Activated CD4-positive, alpha-beta memory T cell treated with anti-CD3 and anti-CD28 coated beads for 36 hours (primary cell): ENCODE results near the gene LPP. TPM values are rescaled to one million over a fixed set of nuclear protein-coding genes. Genes with fewer than 3 reads are reported as not detected.

Experiments used
- CTCF ChIA-PET: fragments of 350-600 bp; sonication (Branson Sonifier 250); formaldehyde crosslinking; loops from one replicate; lab custom pipeline; 2021; ENCODE audit warnings: antibody characterized with exemption, inconsistent platforms; lab: Charles Lee
- POLR2A ChIA-PET: fragments of 350-600 bp; sonication (Branson Sonifier 250); formaldehyde crosslinking; loops from one replicate; lab custom pipeline; 2021; ENCODE audit warnings: antibody characterized with exemption; lab: Charles Lee
- DNase-seq: peaks from one replicate; pipeline ENCODE4 v3.0.0-alpha.2; 2020
- H3K27ac Mint-ChIP-seq: one replicate; pipeline ENCODE4 v1.8.0; 2021; ENCODE audit warnings: mixed read lengths
- H3K27me3 Mint-ChIP-seq: one replicate; pipeline ENCODE4 v1.8.0; 2021; ENCODE audit warnings: mixed read lengths
- H3K36me3 Mint-ChIP-seq: one replicate; pipeline ENCODE4 v1.8.0; 2021; ENCODE audit warnings: mixed read lengths
- H3K4me1 Mint-ChIP-seq: one replicate; pipeline ENCODE4 v1.8.0; 2021; ENCODE audit warnings: low read depth, mixed read lengths
- H3K4me3 Mint-ChIP-seq: one replicate; pipeline ENCODE4 v1.8.0; 2021; ENCODE audit warnings: mild to moderate bottlenecking, mixed read lengths
- H3K9me3 Mint-ChIP-seq: one replicate; pipeline ENCODE4 v1.8.0; 2021; ENCODE audit warnings: mixed read lengths
- intact Hi-C: fragments of 100-400 bp; cut with micrococcal nuclease; formaldehyde crosslinking; loops from one replicate; pipeline ENCODE4 v1.15.1; 2023
- total RNA-seq, 2 experiments: library from RNA; stranded (reverse); gene quantifications; one replicate each; pipeline ENCODE4 v1.2.3, GENCODE V29; 2021

Gene LPP
- total RNA-seq, 2 experiments from 2014 or later, result 41.0 to 43.6 TPM

DNA sequence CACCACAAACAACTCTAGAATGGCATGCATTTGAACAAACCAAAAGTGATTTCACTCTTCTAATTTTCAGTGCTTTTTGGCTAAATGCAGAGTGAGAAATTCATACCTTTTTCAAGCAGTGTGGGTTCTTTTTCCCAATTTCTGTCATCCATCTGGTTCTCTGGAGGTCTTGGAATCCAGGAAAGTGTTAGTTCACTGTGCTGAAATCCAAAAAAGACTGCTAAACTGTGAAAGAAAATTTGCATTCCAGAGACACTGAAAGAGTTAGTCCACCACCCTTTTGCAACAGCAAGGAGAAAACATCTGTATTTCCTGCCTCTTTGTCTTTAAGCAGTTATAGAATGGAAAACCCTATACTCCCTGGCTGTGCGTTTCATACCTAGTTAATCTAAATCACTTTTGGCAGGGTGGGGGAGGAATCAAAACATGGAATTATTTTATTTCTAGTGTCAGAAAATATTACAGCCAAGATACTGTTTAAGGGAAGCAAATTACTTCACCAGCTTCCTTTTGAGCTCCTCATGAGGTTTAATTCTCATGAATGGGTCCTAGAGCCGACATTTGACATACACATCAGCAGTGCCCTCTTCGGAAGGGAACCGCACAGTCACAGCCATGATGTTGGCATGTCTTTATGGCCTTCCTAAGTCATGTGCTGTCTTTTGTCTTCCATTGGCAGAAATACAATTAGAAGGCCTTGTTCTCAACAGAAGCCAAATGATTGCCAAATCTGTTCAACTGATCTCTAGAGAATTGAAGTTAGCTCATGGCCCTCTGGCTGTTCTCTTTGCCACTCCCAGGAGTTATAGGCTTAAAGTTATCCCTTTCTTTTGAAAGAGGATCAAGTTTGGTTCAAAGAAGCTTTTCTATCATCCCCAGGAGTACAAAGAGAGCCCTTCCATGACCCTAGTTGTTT is 700.2 kb downstream of the LPP start:
- Mint-ChIP-seq H3K4me3 (no peak overlapping the region), H3K4me1 (no peaks in the 10 kb centered on the region), H3K27me3 (no peaks in the 10 kb centered on the region), H3K9me3 (no peaks in the 10 kb centered on the region), H3K36me3 (no peaks in the 10 kb centered on the region), H3K27ac (no peak overlapping the region)
- intact Hi-C loops, result no loop called here
- ChIA-PET CTCF (interaction anchor here (1.2 kb wide), 1 partner anchor 1238 kb away, joined by 3 read pairs; no protein-coding TSS in a partner anchor), POLR2A (no interaction called here)
- DNase-seq, result no peak

DNA sequence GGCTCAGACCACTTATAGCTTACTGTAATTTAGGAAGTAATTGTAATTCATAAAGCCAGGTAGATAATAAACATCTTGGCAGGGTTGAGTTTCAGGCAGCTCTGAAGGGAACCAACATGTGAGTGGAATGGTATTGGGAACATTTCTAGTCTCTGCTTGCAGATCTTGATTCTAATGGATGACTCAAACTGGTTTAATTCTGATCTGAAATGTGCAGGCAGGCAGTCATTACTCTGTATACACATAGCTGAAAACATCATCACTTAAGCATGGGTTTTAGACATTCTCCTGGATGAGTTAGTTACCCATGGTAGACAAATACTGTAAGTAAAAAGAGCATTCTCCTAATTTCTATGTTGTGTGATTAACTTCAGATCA is 700.8 kb downstream of the LPP start:
- DNase-seq, result no peak
- CTCF ChIA-PET, result interaction anchor here (1.2 kb wide), 1 partner anchor 1239 kb away, joined by 3 read pairs; no protein-coding TSS in a partner anchor
- Mint-ChIP-seq H3K36me3 (no peaks in the 10 kb centered on the region), H3K4me3 (no peak overlapping the region), H3K9me3 (no peaks in the 10 kb centered on the region), H3K27me3 (no peaks in the 10 kb centered on the region), H3K4me1 (no peaks in the 10 kb centered on the region), H3K27ac (no peak overlapping the region)
- POLR2A ChIA-PET, result no interaction called here
- intact Hi-C loops, result no loop called here

DNA sequence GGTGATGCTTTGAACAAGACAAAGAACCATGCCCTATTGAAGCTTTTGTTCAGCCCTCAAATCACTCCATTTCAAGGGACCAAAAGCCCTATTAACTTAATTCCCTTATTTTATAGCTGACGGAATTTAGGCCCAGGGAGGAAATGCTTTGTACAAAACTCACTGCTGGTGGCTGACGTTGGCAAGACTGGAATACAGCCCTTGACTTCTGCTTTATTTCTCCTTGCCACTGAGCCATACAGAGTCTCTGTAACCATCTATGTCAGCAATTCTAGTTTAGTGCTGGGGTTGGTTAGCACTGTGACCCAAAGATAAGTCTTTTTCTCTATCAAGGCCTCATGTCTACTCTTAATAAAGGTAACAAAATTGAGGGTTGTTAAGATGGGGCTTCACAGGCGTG is 701.7 kb downstream of the LPP start:
- intact Hi-C loops, result no loop called here
- Mint-ChIP-seq H3K4me1 (no peaks in the 10 kb centered on the region), H3K36me3 (no peaks in the 10 kb centered on the region), H3K4me3 (no peak overlapping the region), H3K27me3 (no peaks in the 10 kb centered on the region), H3K27ac (no peak overlapping the region), H3K9me3 (no peaks in the 10 kb centered on the region)
- POLR2A ChIA-PET, result no interaction called here
- CTCF ChIA-PET, result interaction anchor here (1.2 kb wide), 1 partner anchor 10 kb away, joined by 4 read pairs; no protein-coding TSS in a partner anchor
- no peak for DNase-seq

DNA sequence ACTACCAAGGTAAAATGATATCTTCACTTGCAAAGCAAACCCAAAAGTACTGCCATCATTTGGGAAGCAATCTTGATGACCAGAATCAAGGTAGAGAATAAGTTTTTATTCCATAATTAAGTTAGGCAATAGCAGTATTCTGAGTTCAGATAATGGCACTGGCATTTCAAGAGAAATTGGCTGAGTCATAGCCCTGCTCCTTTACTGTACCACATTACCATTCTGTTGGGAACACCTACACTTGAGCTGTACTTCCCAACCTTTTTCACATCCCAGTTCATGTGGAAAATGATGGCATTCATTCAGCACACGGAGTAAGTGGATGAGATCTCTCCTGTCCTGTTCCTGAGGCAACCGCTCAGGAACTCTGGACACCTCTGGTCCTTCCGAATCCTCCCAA is 706.2 kb downstream of the LPP start:
- no peak for DNase-seq
- H3K36me3 Mint-ChIP-seq, result no peaks in the 10 kb centered on the region
- no peaks in the 10 kb centered on the region for H3K27me3 Mint-ChIP-seq
- ChIA-PET CTCF (no interaction called here), POLR2A (no interaction called here)
- no peak overlapping the region for H3K4me3 Mint-ChIP-seq
- intact Hi-C loops, result no loop called here
- no peaks in the 10 kb centered on the region for H3K9me3 Mint-ChIP-seq
- peaks cover 5% of the 10 kb centered on the region for H3K4me1 Mint-ChIP-seq
- no peak overlapping the region for H3K27ac Mint-ChIP-seq

DNA sequence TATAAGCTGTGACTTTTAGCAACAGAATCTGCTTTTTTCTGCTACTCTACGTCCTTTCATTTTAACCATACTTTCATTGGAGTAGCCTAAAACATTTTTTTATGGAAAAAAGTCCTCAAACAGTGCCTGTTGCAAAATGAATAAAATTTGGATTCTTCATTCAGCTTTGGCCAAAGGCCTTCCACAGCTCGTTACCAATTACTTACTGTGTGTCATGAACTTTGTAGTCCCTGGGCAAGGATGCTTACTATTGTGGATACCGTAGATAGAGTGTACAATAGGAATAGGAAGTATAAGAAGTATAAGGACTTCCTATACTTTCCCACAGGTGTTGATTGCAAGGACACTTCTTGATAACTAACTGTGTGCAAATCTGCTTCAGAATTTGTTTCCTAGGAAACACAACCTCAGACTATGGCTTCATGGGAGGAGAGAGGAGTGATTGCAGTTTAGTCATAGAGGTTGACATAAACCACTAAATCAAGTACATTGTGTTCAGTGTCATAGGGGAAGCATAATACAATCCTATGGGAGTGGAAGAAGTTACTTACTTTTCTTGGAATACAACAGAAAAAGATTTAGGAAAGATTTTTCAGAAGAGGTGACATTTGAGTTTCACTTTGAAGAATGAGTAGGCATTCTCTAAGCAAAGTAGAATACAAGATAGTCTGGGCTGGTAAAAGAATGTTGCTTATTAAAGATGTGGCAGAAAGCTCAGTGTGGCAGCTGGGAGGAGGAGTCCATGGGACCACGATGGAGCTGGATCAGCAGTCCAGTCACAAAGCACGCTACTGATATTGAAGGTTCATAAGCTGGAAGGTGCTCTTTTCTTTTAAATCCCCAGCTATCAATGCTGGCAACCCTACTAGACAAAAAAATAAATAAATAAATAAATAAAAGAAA is 708.1 kb downstream of the LPP start:
- ChIA-PET CTCF (no interaction called here), POLR2A (no interaction called here)
- intact Hi-C loops, result no loop called here
- Mint-ChIP-seq H3K27me3 (no peaks in the 10 kb centered on the region), H3K4me1 (peaks cover 5% of the 10 kb centered on the region), H3K27ac (no peak overlapping the region), H3K36me3 (peaks cover 6% of the 10 kb centered on the region), H3K4me3 (no peak overlapping the region), H3K9me3 (no peaks in the 10 kb centered on the region)
- DNase-seq, result no peak

DNA sequence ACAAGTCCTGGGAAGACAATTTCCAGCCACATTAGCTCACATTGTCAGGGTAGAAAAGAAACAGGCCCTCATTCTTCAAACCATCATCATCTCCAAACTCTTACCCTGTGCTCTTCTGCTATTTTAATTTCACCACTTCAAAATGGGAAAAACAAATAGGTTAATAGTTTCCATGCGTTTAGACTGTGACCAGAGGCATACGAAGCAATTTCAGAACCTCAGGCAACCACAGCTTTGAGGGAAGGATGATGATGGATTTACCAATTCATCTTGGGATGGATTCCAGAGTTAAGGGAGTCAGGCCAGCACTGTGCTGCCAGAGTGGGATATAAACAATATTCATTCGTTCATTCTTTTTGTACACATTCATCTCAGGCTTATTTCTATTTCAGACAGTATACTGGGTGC is 710.0 kb downstream of the LPP start:
- CTCF ChIA-PET, result interaction anchor here (1.0 kb wide), 1 partner anchor 178 kb away, joined by 3 read pairs; no protein-coding TSS in a partner anchor
- no peak for DNase-seq
- no peaks in the 10 kb centered on the region for H3K9me3 Mint-ChIP-seq
- H3K4me3 Mint-ChIP-seq, result no peak overlapping the region
- intact Hi-C loops, result no loop called here
- H3K27ac Mint-ChIP-seq, result no peak overlapping the region
- POLR2A ChIA-PET, result no interaction called here
- peaks cover 5% of the 10 kb centered on the region for H3K4me1 Mint-ChIP-seq
- H3K36me3 Mint-ChIP-seq, result peaks cover 10% of the 10 kb centered on the region
- no peaks in the 10 kb centered on the region for H3K27me3 Mint-ChIP-seq

DNA sequence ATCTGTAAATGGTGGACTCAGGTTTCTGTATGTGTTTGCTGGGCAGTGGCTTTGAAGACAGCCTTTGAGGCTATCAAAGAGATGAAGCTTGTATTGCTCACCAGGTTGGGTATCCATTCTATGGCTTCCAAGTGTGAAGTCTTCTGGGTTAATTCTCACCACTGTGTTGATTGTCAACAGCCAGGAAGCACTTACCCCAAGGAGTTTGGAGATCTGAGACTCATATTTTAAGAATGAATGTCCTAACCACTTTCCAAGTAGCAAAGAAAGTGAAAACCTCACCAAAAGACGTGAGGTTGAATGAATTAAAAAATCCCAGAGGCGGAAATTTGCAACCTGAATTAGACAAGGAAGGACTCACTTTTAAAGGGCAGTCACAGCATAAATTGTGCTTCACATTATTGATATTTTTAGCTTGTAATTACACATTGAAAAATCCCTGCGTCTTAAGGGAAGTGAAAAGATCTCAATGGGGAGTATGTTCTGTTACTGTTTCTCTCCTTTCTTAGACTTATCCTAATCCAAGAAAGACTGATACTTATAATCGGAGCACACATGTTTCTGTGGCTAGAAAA is 713.8 kb downstream of the LPP start:
- no peak for DNase-seq
- Mint-ChIP-seq H3K9me3 (no peaks in the 10 kb centered on the region), H3K4me1 (no peaks in the 10 kb centered on the region), H3K27ac (no peak overlapping the region), H3K27me3 (no peaks in the 10 kb centered on the region), H3K36me3 (peaks cover 16% of the 10 kb centered on the region), H3K4me3 (no peak overlapping the region)
- intact Hi-C loops, result no loop called here
- ChIA-PET CTCF (no interaction called here), POLR2A (no interaction called here)

DNA sequence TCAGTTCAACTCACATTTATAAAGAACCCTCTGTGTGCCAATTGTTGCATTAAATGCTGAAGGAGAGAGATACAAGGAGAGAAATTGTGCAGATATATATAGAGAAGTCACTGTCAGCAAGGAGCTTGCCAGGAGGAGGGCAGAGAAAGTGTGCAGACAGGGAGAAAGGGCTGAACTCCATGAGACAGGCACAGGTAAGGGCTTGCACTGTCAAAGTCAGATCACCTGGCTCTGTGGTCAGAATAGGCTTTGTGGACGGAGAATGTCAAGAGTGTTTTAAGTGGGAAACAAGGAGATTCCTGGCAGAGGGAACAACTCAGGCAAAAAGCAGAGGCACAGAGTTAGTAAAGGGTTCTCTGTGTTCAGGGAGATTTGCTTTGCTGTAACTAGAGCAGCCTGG is 714.8 kb downstream of the LPP start:
- ChIA-PET POLR2A (no interaction called here), CTCF (no interaction called here)
- intact Hi-C loops, result no loop called here
- no peaks in the 10 kb centered on the region for H3K9me3 Mint-ChIP-seq
- H3K27ac Mint-ChIP-seq, result no peak overlapping the region
- no peak for DNase-seq
- peaks cover 22% of the 10 kb centered on the region for H3K36me3 Mint-ChIP-seq
- H3K4me3 Mint-ChIP-seq, result no peak overlapping the region
- H3K4me1 Mint-ChIP-seq, result no peaks in the 10 kb centered on the region
- H3K27me3 Mint-ChIP-seq, result no peaks in the 10 kb centered on the region

DNA sequence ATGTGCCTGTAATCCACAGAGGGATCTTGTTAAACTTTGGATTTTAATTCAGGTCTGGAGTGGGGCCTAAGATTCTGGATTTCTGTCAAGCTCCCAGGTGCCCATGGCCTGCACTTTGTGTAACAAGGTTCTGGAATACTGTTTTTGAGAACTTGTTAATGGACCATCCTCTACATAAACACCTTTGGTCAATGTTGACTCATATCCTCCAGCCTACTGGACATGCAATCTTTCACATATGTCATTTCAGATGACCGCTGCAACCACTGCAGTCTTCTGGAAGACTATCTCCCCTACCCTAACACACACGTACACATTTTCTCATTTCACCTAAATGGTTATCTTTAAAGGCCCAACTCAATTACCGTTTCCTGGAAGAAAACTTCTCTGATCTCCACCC is 715.7 kb downstream of the LPP start:
- no peaks in the 10 kb centered on the region for H3K27me3 Mint-ChIP-seq
- CTCF ChIA-PET, result no interaction called here
- intact Hi-C loops, result no loop called here
- no peaks in the 10 kb centered on the region for H3K9me3 Mint-ChIP-seq
- peaks cover 27% of the 10 kb centered on the region for H3K36me3 Mint-ChIP-seq
- DNase-seq, result no peak
- H3K4me3 Mint-ChIP-seq, result no peak overlapping the region
- POLR2A ChIA-PET, result no interaction called here
- no peak overlapping the region for H3K27ac Mint-ChIP-seq
- no peaks in the 10 kb centered on the region for H3K4me1 Mint-ChIP-seq

DNA sequence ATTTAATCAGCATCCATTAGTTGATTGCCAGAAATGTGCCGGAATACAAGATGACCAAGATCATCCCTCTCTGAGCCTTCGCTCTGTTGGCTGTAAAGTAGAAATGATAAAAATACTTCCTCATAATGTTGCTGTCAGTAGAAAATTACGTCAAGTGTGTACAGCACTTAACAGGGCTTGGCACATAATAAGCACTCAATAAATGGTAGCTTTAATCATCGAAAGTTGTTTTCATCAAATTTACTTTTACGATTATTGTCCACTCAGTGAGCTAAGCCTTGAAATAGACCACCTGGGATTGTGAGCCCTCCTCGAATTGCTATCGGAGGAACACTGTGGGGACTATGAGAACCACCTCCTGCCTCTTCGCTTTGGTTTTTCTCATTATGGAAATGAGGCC is 716.5 kb downstream of the LPP start:
- Mint-ChIP-seq H3K27ac (no peak overlapping the region), H3K4me1 (no peaks in the 10 kb centered on the region), H3K9me3 (no peaks in the 10 kb centered on the region), H3K36me3 (peaks cover 34% of the 10 kb centered on the region), H3K27me3 (no peaks in the 10 kb centered on the region), H3K4me3 (no peak overlapping the region)
- intact Hi-C loops, result no loop called here
- no peak for DNase-seq
- POLR2A ChIA-PET, result no interaction called here
- CTCF ChIA-PET, result no interaction called here

DNA sequence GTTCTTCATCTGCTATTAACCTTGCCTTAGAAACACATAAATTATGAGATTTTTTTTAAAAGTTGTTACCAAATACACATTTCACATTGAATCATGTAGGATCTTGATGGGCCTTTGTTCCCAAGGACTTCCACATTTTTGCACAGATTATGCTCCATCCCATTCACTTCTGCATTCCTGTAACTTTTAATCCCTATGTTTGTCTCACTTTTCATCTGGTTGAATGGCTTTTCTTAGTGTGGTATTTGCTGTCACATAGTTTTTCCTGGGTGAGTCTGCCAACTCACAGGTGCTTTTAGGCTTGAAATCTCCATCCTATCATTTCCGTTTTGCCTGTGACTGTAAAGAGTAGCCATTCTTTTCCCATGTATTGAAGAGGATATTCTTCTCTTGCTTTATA is 720.6 kb downstream of the LPP start:
- CTCF ChIA-PET, result no interaction called here
- H3K27me3 Mint-ChIP-seq, result no peaks in the 10 kb centered on the region

DNA sequence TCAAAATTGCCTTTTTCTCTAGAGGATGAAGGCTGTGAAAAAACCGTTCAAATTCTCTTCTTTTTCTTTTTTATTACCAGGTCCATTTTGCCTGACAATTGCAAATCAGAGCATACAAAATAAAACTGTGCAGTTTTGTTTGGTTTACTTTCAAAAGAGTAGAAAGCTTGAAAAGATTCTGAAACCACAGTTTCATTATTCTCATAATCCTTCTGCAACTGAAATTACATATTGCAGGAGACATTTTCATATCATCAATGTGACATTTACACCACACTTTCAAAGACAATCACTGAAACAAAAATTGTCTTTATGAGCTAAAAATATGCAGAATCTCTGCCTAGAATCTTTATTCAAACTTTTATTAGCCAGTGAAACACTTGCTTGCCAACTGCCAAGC is 721.5 kb downstream of the LPP start:
- no peak overlapping the region for H3K27ac Mint-ChIP-seq
- H3K27me3 Mint-ChIP-seq, result no peaks in the 10 kb centered on the region
- H3K9me3 Mint-ChIP-seq, result no peaks in the 10 kb centered on the region
- ChIA-PET CTCF (interaction anchor here (1.4 kb wide), 1 partner anchor 126 kb away, joined by 3 read pairs; no protein-coding TSS in a partner anchor), POLR2A (no interaction called here)
- no peaks in the 10 kb centered on the region for H3K4me1 Mint-ChIP-seq
- DNase-seq, result no peak
- peaks cover 25% of the 10 kb centered on the region for H3K36me3 Mint-ChIP-seq
- intact Hi-C loops, result no loop called here
- no peak overlapping the region for H3K4me3 Mint-ChIP-seq

More for the DNA sequence above, 720.6 kb downstream of the LPP start:
- H3K27ac Mint-ChIP-seq, result no peak overlapping the region
- H3K36me3 Mint-ChIP-seq, result peaks cover 25% of the 10 kb centered on the region
- POLR2A ChIA-PET, result interaction anchor here (0.6 kb wide), 1 partner anchor 565 kb away, joined by 4 read pairs; no protein-coding TSS in a partner anchor
- H3K4me1 Mint-ChIP-seq, result no peaks in the 10 kb centered on the region
- no peak for DNase-seq
- intact Hi-C loops, result no loop called here
- no peaks in the 10 kb centered on the region for H3K9me3 Mint-ChIP-seq
- no peak overlapping the region for H3K4me3 Mint-ChIP-seq
